HG03025 (cell line): ENCODE data around the gene NLN.
"Not testable (repeated sequence)": the region's sequence is repeated elsewhere in the genome, so short reads cannot be mapped to it uniquely, and the experiment has no call there.

Experiments used
- ATAC-seq: cut with Tn5 transposase; IDR thresholded peaks from one replicate; pipeline ENCODE4 v1.9.1; 2021; ENCODE audit warnings: mild to moderate bottlenecking, moderate library complexity; ENCODE audit not compliant: unreplicated experiment, low FRiP score

Gene NLN

DNA sequence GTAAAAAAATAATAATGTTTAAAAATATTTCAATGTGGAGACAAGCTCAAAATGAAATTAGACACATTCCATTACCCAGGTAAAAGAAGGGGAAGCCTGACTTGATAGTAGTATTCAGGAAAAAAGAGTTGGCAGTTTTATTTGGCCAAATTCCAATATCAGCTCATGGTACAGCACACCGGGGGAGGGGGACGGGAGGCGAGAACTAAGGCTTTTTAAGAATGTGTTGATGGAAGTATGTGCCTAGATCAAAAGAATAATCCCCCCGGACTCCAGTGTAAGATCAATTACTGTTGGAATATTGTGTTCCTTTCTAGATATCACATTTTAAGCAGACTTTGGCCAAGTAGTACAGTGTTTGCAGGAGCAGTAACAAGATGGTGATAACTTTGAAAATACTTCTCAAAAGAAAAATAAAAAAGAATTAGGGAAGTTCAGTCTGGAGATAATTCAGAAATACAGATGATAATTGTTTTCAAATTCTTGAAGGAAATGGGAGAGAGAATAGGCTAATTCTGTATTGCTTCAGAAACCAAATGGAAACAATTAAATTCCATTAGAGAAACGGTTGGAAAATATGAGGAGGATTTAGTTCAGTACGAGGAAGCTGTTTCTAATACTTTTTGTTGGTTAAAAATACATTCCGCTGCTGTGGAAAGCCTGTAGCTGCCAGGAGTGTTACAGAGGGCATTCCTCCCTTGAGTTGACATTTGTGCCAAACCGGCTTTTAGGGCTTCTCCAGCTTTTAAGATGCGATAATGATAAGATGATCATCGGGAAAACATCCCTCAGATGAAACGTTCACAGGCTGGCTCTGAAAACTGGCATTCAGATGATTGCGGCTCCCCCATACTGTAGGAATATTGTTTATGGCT is 106.3 kb downstream of the NLN start:
- ATAC-seq = no peak

DNA sequence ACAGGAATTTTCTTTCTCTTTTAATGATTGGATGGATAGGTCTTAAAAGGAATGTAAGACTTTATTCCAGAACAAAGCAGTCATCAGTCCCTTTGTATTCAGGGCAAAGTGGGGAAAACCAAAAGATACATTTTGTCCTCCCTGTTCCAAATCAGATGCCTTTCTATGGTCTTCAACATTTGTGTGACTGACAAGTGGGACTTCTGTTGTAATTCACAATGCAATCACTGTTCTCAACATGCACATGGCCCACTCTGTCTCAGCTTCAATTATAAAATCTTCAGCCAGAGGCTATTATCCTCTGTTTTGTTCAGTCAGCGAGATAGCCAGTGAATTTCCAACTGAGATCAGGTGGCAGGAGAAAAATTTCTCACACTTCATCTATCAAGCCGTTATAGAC is 108.9 kb downstream of the NLN start:
- no peak for ATAC-seq

DNA sequence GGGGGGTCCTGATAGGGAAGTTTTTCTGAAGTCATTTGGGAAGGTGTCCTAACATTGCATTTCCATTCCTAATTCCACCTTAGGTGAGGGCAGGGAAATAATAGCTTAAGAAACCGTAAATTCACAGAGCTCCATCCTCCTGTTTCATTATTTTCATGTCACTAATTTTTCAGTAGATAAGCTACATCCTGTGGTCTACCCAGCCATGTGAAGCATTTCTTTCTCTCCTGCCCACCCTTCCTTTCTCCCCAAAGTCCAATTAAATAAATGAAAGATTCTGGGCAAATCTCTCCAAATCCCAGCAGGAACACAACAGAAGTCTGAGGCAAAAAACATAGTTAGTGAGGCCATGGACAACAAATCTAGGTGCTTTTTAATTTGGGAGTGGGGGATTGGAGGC is 109.3 kb downstream of the NLN start:
- no peak for ATAC-seq

- ATAC-seq = no peak
Measured at GRCh38 chr5:65832152-65832551, 110.1 kb downstream of the NLN start.

GRCh38 chr5:65832603-65833228 is 110.7 kb downstream of the NLN start:
- ATAC-seq = no peak

GRCh38 chr5:65833780-65834179 is 111.8 kb downstream of the NLN start:
- ATAC-seq = no peak

DNA sequence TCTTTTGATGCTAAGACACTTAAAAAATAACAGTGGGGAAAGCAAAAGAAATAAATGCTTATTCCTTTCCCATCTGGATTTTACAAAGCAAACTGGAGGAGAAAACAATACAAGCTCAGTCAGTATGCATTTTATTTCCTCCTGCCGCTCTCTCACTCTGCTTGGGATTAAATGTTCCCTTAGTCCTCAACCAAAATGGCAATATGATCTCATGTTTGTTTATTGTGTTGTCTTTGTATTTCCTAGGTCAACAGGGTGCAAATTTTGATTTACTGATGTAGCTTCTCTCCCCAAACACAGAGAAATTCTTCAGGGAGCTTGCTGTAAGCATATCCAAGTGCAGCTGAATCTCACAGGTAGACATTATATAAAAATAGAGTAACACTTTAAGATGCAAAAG is 112.3 kb downstream of the NLN start:
- ATAC-seq = no peak

- ATAC-seq = no peak
Measured at GRCh38 chr5:65835191-65835590, 113.2 kb downstream of the NLN start.

DNA sequence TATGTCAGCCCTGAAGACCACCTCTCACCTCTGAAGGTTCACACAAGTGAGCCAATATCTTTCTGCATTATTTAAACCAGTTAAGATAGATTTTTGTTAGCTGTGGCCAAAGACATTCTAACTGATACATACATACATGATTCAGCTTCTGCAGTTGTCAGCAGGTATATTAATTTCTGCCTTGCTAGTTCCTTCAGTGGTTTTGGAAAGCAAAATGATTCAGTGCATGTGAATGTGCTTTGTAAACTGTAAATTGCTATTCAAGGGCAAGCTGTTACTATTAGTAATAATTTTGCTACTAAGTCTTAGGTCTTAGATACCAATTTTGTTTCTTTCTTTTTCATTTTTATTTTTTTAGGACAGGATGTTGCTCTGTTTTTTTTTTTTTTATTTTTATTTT is 115.1 kb downstream of the NLN start:
- ATAC-seq = no peak

DNA sequence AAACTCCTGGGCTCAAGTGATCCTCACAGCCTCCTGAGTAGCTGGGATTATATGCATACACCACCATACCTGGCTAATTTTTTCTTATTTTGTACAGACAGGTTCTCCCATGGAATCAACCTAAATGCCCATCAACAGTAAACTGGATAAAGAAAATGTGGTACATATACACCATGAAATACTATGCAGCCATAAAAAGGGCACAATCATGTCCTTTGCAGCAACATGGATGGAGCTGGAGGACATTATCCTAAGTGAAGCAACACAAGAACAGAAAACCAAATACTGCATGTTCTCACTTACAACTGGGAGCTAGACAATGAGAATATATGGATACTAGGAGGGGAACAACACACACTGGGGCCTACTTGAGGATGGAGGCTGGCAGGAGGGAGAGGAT is 117.2 kb downstream of the NLN start:
- not testable (repeated sequence) for ATAC-seq

GRCh38 chr5:65840071-65840470 is 118.1 kb downstream of the NLN start:
- no peak for ATAC-seq

DNA sequence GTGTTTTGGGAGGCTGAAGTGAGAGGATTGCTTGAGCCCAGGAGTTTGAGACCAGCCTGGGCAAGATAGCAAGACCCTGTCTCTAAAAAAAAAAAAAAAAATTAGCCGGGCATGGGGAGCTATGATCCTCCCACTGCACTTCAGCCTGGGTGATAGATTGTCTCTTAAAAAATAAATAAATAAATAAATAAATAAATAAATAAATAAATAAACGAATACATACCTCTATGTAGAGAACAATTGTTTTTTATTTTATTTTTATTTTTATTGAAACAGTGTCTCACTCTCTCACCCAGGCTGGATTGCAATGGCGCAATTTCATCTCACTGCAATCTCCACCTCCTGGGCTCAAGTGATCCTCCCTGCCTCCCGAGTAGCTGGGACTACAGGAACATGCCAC is 122.8 kb downstream of the NLN start:
- not testable (repeated sequence) for ATAC-seq

- ATAC-seq = no peak
Measured at GRCh38 chr5:65846101-65846500, 124.1 kb downstream of the NLN start.

- not testable (repeated sequence) for ATAC-seq
Measured at GRCh38 chr5:65847019-65847418, 125.0 kb downstream of the NLN start.

DNA sequence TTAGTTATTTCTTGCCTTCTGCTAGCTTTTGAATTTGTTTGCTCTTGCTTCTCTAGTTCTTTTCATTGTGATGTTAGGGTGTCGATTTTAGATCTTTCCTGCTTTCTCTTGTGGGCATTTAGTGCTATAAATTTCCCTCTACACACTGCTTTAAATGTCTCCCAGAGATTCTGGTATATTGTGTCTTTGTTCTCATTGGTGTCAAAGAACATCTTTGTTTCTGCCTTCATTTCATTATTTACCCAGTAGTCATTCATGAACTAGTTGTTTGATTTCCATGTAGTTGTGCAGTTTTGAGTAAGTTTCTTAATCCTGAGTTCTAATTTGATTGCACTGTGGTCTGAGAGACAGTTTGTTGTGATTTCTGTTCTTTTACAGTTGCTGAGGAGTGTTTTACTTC is 127.9 kb downstream of the NLN start:
- not testable (repeated sequence) for ATAC-seq

- no peak for ATAC-seq
Measured at GRCh38 chr5:65854925-65855324, 132.9 kb downstream of the NLN start.

DNA sequence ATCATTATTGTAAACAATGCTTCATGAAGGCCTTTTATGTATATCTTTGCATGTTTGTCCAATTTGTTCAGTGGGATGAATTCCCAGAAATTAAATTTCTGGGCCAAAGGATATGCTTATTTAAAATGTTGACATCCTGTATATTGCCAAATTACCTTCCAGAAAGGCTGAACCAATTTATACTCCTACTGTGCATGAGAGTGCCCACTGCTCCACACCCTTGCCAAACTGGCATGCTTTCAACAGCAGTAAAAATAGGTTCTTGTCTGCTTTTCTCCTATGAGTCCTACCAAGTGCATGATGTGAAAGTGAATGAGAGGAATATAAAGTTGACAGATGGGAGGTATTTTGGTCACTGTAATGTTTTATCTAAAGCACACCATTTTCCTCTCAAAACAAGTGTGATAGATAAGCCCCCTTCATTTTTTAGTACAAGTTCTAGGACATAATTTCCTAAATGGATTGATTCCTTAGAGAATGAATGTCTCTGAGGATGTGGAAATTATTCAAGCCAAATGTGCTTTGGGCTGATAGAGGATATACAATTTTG is 133.8 kb downstream of the NLN start:
- no peak for ATAC-seq

DNA sequence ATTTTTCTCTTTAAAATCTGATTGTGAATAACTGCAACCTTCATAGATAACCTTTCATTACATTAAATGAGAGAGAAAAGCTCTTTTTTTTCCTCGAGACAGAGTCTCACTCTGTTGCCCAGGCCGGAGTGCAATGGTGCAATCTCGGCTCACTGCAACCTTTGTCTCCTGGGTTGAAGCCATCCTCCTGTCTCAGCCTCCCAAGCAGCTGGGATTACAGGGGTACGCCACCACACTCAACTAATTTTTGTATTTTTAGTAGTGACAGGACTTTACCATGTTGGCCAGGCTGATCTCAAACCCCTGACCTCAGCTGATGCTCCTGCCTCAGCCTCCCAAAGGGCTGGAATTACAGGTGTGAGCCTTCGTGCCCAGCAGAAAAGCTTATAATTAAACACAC is 134.5 kb downstream of the NLN start:
- ATAC-seq = no peak

GRCh38 chr5:65858316-65858715 is 136.3 kb downstream of the NLN start:
- no peak for ATAC-seq

DNA sequence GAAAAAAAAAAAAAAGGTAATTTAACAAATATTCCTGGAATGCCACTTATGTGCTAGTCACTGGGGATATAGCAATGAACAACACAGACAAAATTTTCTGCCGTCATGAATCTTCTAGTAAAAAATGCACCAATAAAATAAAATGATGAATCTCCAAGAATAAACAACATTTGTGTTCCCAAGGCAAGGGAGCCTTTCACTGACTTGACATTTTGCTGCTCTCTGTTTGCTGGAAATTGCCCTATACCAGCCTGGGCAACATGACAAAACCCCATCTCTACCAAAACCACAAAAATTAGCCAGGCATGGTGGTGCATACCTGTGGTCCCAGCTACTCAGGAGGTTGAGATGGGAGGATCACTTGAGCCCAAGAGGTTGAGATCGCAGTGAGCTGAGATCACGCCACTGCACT is 139.8 kb downstream of the NLN start:
- ATAC-seq = no peak

- no peak for ATAC-seq
Measured at GRCh38 chr5:65862384-65862783, 140.4 kb downstream of the NLN start.

DNA sequence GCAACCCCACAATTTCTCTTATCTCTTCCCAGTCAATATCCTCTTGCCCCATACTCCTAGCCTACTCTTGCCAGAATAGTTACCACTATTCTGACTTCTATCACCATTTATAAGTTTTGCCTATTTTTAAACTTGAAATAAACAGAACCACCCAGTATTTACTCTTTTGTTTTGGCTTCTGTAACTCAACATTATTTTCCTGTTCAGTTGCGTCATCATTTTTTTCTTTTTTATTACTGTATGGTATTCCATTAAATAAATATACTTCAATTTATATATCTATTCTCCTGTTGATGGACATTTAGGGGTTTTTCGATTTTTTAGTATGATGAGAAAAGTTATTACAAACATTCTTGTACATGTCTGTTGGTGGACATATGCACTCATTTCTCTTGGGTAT is 141.7 kb downstream of the NLN start:
- no peak for ATAC-seq
